ENCODE results near the gene MYRIP.

DNA sequence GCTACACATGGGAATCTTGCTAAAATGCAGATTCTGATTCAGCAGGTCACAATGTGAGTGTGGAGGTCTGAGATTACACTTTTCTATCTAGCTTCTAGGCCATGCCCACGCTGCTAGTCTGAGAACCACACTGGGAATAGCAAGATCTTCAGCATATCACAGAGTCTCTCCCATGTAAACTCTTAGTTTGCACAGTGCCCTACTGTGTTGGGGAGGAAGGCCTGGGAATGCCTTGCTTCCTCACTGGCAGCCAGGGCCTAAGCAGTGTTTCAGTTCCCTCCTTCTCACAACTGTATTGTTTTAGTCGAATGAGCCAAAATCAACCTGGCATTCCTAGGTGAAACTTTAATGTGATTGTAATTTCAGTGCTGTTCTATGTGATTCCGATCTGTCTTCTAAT, 320.1 kb downstream of the MYRIP start:
- TF ChIP-seq MXI1 (IDR thresholded peaks at IDR 0.05; ENCODE audit: low read depth, low read length) (no peak), POLR2AphosphoS5 (IDR thresholded peaks at IDR 0.05; ENCODE audit: low read depth, low read length) (no peak), TEAD4 (IDR thresholded peaks at IDR 0.05; ENCODE audit: borderline replicate concordance, insufficient read depth) (no peak), TAF1 (IDR thresholded peaks at IDR 0.05; ENCODE audit: borderline replicate concordance, low read depth, low read length) (no peak), GATA2 (CRISPR knock-in tag; IDR thresholded peaks at IDR 0.05) (no peak)
- TF ChIP-seq, protein P1, sequence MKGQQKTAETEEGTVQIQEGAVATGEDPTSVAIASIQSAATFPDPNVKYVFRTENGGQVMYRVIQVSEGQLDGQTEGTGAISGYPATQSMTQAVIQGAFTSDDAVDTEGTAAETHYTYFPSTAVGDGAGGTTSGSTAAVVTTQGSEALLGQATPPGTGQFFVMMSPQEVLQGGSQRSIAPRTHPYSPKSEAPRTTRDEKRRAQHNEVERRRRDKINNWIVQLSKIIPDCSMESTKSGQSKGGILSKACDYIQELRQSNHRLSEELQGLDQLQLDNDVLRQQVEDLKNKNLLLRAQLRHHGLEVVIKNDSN (IDR thresholded peaks at IDR 0.05; ENCODE audit: borderline replicate concordance, low read depth) = no peak
- TF ChIP-seq, protein P2, sequence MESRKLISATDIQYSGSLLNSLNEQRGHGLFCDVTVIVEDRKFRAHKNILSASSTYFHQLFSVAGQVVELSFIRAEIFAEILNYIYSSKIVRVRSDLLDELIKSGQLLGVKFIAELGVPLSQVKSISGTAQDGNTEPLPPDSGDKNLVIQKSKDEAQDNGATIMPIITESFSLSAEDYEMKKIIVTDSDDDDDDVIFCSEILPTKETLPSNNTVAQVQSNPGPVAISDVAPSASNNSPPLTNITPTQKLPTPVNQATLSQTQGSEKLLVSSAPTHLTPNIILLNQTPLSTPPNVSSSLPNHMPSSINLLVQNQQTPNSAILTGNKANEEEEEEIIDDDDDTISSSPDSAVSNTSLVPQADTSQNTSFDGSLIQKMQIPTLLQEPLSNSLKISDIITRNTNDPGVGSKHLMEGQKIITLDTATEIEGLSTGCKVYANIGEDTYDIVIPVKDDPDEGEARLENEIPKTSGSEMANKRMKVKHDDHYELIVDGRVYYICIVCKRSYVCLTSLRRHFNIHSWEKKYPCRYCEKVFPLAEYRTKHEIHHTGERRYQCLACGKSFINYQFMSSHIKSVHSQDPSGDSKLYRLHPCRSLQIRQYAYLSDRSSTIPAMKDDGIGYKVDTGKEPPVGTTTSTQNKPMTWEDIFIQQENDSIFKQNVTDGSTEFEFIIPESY (IDR thresholded peaks at IDR 0.05; ENCODE audit: borderline replicate concordance, low read depth) = no peak
- TF ChIP-seq, protein P3, sequence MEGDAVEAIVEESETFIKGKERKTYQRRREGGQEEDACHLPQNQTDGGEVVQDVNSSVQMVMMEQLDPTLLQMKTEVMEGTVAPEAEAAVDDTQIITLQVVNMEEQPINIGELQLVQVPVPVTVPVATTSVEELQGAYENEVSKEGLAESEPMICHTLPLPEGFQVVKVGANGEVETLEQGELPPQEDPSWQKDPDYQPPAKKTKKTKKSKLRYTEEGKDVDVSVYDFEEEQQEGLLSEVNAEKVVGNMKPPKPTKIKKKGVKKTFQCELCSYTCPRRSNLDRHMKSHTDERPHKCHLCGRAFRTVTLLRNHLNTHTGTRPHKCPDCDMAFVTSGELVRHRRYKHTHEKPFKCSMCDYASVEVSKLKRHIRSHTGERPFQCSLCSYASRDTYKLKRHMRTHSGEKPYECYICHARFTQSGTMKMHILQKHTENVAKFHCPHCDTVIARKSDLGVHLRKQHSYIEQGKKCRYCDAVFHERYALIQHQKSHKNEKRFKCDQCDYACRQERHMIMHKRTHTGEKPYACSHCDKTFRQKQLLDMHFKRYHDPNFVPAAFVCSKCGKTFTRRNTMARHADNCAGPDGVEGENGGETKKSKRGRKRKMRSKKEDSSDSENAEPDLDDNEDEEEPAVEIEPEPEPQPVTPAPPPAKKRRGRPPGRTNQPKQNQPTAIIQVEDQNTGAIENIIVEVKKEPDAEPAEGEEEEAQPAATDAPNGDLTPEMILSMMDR (IDR thresholded peaks at IDR 0.05) = no peak
- TF ChIP-seq, protein P4, sequence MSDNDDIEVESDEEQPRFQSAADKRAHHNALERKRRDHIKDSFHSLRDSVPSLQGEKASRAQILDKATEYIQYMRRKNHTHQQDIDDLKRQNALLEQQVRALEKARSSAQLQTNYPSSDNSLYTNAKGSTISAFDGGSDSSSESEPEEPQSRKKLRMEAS (IDR thresholded peaks at IDR 0.05; ENCODE audit: low read depth) = no peak

All from SK-N-SH (cell line).